ENCODE data around the gene TBX3. TPM values are rescaled to one million over a fixed set of nuclear protein-coding genes. Genes with fewer than 3 reads are reported as not detected.

TBX3 gene
- polyA plus RNA-seq, 1 donor = 71.7 TPM

GRCh38 chr12:114658002-114658441 is 26.0 kb downstream of the TBX3 start:
- H3K36me3 ChIP-seq (ENCODE audit: control insufficient read depth, insufficient read depth, low read length) = no peaks in the 10 kb centered on the region
- no peak overlapping the region for H3K4me3 ChIP-seq (ENCODE audit: low read length)
- H3K9me3 ChIP-seq (ENCODE audit: control insufficient read depth, low read depth, low read length) = no peaks in the 10 kb centered on the region
- no peaks in the 10 kb centered on the region for H3K4me1 ChIP-seq (ENCODE audit: control insufficient read depth, insufficient read depth, low read length)
- no peak for DNase-seq
- H3K27me3 ChIP-seq (ENCODE audit: control insufficient read depth, insufficient read depth, low read length) = no peaks in the 10 kb centered on the region
- no CpG with 5 or more reads among the region's 1 CpG for WGBS (ENCODE audit: insufficient coverage, low lambda C conversion rate)
- H3K27ac ChIP-seq (ENCODE audit: low read length) = no peak overlapping the region

GRCh38 chr12:114657597-114657920 is 26.4 kb downstream of the TBX3 start:
- H3K27me3 ChIP-seq (ENCODE audit: control insufficient read depth, insufficient read depth, low read length) = no peaks in the 10 kb centered on the region
- H3K4me3 ChIP-seq (ENCODE audit: low read length) = no peak overlapping the region
- no peak for DNase-seq
- 100% methylated on average over 1 of the region's 6 CpGs for WGBS (ENCODE audit: insufficient coverage, low lambda C conversion rate)
- no peaks in the 10 kb centered on the region for H3K4me1 ChIP-seq (ENCODE audit: control insufficient read depth, insufficient read depth, low read length)
- no peaks in the 10 kb centered on the region for H3K36me3 ChIP-seq (ENCODE audit: control insufficient read depth, insufficient read depth, low read length)
- H3K9me3 ChIP-seq (ENCODE audit: control insufficient read depth, low read depth, low read length) = no peaks in the 10 kb centered on the region
- H3K27ac ChIP-seq (ENCODE audit: low read length) = no peak overlapping the region

- Histone ChIP-seq H3K27me3 (ENCODE audit: control insufficient read depth, insufficient read depth, low read length) (no peaks in the 10 kb centered on the region), H3K9me3 (ENCODE audit: control insufficient read depth, low read depth, low read length) (no peaks in the 10 kb centered on the region), H3K4me1 (ENCODE audit: control insufficient read depth, insufficient read depth, low read length) (no peaks in the 10 kb centered on the region), H3K4me3 (ENCODE audit: low read length) (no peak overlapping the region), H3K27ac (ENCODE audit: low read length) (no peak overlapping the region), H3K36me3 (ENCODE audit: control insufficient read depth, insufficient read depth, low read length) (no peaks in the 10 kb centered on the region)
- DNase-seq = no peak
- WGBS (ENCODE audit: insufficient coverage, low lambda C conversion rate) = no CpG with 5 or more reads among the region's 8 CpGs
These were observed 26.9 kb downstream of the TBX3 start for GRCh38 chr12:114656906-114657596.

GRCh38 chr12:114655934-114656749 is 27.8 kb downstream of the TBX3 start:
- Histone ChIP-seq H3K27ac (ENCODE audit: low read length) (no peak overlapping the region), H3K27me3 (ENCODE audit: control insufficient read depth, insufficient read depth, low read length) (no peaks in the 10 kb centered on the region), H3K4me3 (ENCODE audit: low read length) (no peak overlapping the region), H3K4me1 (ENCODE audit: control insufficient read depth, insufficient read depth, low read length) (no peaks in the 10 kb centered on the region), H3K36me3 (ENCODE audit: control insufficient read depth, insufficient read depth, low read length) (no peaks in the 10 kb centered on the region), H3K9me3 (ENCODE audit: control insufficient read depth, low read depth, low read length) (no peaks in the 10 kb centered on the region)
- WGBS (ENCODE audit: insufficient coverage, low lambda C conversion rate) = no CpG with 5 or more reads among the region's 12 CpGs
- peak in 1 of 2 donors; percentile 31 for DNase-seq

GRCh38 chr12:114649585-114649984 is 34.4 kb downstream of the TBX3 start:
- H3K9me3 ChIP-seq (ENCODE audit: control insufficient read depth, low read depth, low read length) = no peaks in the 10 kb centered on the region
- H3K27me3 ChIP-seq (ENCODE audit: control insufficient read depth, insufficient read depth, low read length) = no peaks in the 10 kb centered on the region
- no peak for DNase-seq
- no peak overlapping the region for H3K27ac ChIP-seq (ENCODE audit: low read length)
- no peak overlapping the region for H3K4me3 ChIP-seq (ENCODE audit: low read length)
- no peaks in the 10 kb centered on the region for H3K36me3 ChIP-seq (ENCODE audit: control insufficient read depth, insufficient read depth, low read length)
- WGBS (ENCODE audit: insufficient coverage, low lambda C conversion rate) = no CpG with 5 or more reads among the region's 10 CpGs
- H3K4me1 ChIP-seq (ENCODE audit: control insufficient read depth, insufficient read depth, low read length) = no peaks in the 10 kb centered on the region

- Histone ChIP-seq H3K27me3 (ENCODE audit: control insufficient read depth, insufficient read depth, low read length) (no peaks in the 10 kb centered on the region), H3K36me3 (ENCODE audit: control insufficient read depth, insufficient read depth, low read length) (no peaks in the 10 kb centered on the region), H3K4me3 (ENCODE audit: low read length) (no peak overlapping the region), H3K27ac (ENCODE audit: low read length) (no peak overlapping the region), H3K4me1 (ENCODE audit: control insufficient read depth, insufficient read depth, low read length) (no peaks in the 10 kb centered on the region), H3K9me3 (ENCODE audit: control insufficient read depth, low read depth, low read length) (no peaks in the 10 kb centered on the region)
- DNase-seq = no peak
- 100% methylated on average over 1 of the region's 3 CpGs for WGBS (ENCODE audit: insufficient coverage, low lambda C conversion rate)
These were observed 35.3 kb downstream of the TBX3 start for GRCh38 chr12:114648711-114649110.

- H3K4me3 ChIP-seq (ENCODE audit: low read length) = no peak overlapping the region
- no peak overlapping the region for H3K27ac ChIP-seq (ENCODE audit: low read length)
- H3K4me1 ChIP-seq (ENCODE audit: control insufficient read depth, insufficient read depth, low read length) = no peaks in the 10 kb centered on the region
- H3K36me3 ChIP-seq (ENCODE audit: control insufficient read depth, insufficient read depth, low read length) = no peaks in the 10 kb centered on the region
- H3K27me3 ChIP-seq (ENCODE audit: control insufficient read depth, insufficient read depth, low read length) = no peaks in the 10 kb centered on the region
- H3K9me3 ChIP-seq (ENCODE audit: control insufficient read depth, low read depth, low read length) = no peaks in the 10 kb centered on the region
- WGBS (ENCODE audit: insufficient coverage, low lambda C conversion rate) = no CpG with 5 or more reads among the region's 6 CpGs
- no peak for DNase-seq
These were observed 45.1 kb downstream of the TBX3 start for GRCh38 chr12:114638790-114639435.

- no peak for DNase-seq
- Histone ChIP-seq H3K9me3 (ENCODE audit: control insufficient read depth, low read depth, low read length) (no peaks in the 10 kb centered on the region), H3K4me3 (ENCODE audit: low read length) (no peak overlapping the region), H3K27ac (ENCODE audit: low read length) (no peak overlapping the region), H3K36me3 (ENCODE audit: control insufficient read depth, insufficient read depth, low read length) (no peaks in the 10 kb centered on the region), H3K4me1 (ENCODE audit: control insufficient read depth, insufficient read depth, low read length) (no peaks in the 10 kb centered on the region), H3K27me3 (ENCODE audit: control insufficient read depth, insufficient read depth, low read length) (no peaks in the 10 kb centered on the region)
- no CpG with 5 or more reads among the region's 15 CpGs for WGBS (ENCODE audit: insufficient coverage, low lambda C conversion rate)
These were observed 47.1 kb downstream of the TBX3 start for GRCh38 chr12:114636723-114637480.

GRCh38 chr12:114631242-114631641 is 52.7 kb downstream of the TBX3 start:
- Histone ChIP-seq H3K27ac (ENCODE audit: low read length) (no peak overlapping the region), H3K4me1 (ENCODE audit: control insufficient read depth, insufficient read depth, low read length) (no peaks in the 10 kb centered on the region), H3K9me3 (ENCODE audit: control insufficient read depth, low read depth, low read length) (no peaks in the 10 kb centered on the region), H3K4me3 (ENCODE audit: low read length) (no peak overlapping the region), H3K36me3 (ENCODE audit: control insufficient read depth, insufficient read depth, low read length) (no peaks in the 10 kb centered on the region), H3K27me3 (ENCODE audit: control insufficient read depth, insufficient read depth, low read length) (no peaks in the 10 kb centered on the region)
- WGBS (ENCODE audit: insufficient coverage, low lambda C conversion rate) = 75% methylated on average over 1 of the region's 7 CpGs
- DNase-seq = no peak

- DNase-seq = no peak
- Histone ChIP-seq H3K4me3 (ENCODE audit: low read length) (no peak overlapping the region), H3K4me1 (ENCODE audit: control insufficient read depth, insufficient read depth, low read length) (no peaks in the 10 kb centered on the region), H3K27ac (ENCODE audit: low read length) (no peak overlapping the region), H3K36me3 (ENCODE audit: control insufficient read depth, insufficient read depth, low read length) (no peaks in the 10 kb centered on the region), H3K27me3 (ENCODE audit: control insufficient read depth, insufficient read depth, low read length) (no peaks in the 10 kb centered on the region), H3K9me3 (ENCODE audit: control insufficient read depth, low read depth, low read length) (no peaks in the 10 kb centered on the region)
- WGBS (ENCODE audit: insufficient coverage, low lambda C conversion rate) = no CpG with 5 or more reads among the region's 5 CpGs
These were observed 55.8 kb downstream of the TBX3 start for GRCh38 chr12:114628199-114628598.
